22Rv1 (cell line): ENCODE data around the gene CDH8.

Experiments used
- H3K27ac ChIP-seq: fragments of 450-650 bp; 2 replicates; pipeline ENCODE4 v1.5.1; 2017
- CTCF ChIP-seq: fragments of 450-650 bp; IDR thresholded peaks from 2 replicates; pipeline ENCODE4 v1.5.1; 2017; ENCODE audit warnings: mild to moderate bottlenecking
- ZFX ChIP-seq: fragments of 450-650 bp; IDR thresholded peaks from 2 replicates; pipeline ENCODE4 v1.6.1; 2017; ENCODE audit warnings: antibody characterized with exemption, borderline replicate concordance

CDH8 gene

GRCh38 chr16:61681124-61681523 lies 355.1 kb downstream of the CDH8 start:
- no peak overlapping the region for H3K27ac ChIP-seq
- no peak for TF ChIP-seq ZFX
- no peak for TF ChIP-seq CTCF

GRCh38 chr16:61678182-61678581 lies 358.1 kb downstream of the CDH8 start:
- H3K27ac ChIP-seq = no peak overlapping the region
- no peak for TF ChIP-seq ZFX
- no peak for TF ChIP-seq CTCF

- H3K27ac ChIP-seq = no peak overlapping the region
Measured at GRCh38 chr16:61677776-61678175, 358.5 kb downstream of the CDH8 start.

GRCh38 chr16:61676740-61677139 lies 359.5 kb downstream of the CDH8 start:
- H3K27ac ChIP-seq = no peak overlapping the region
- TF ChIP-seq CTCF (no peak), ZFX (no peak)

More at GRCh38 chr16:61677776-61678175, 358.5 kb downstream of the CDH8 start:
- no peak for TF ChIP-seq ZFX
- no peak for TF ChIP-seq CTCF

- TF ChIP-seq CTCF = no peak
- no peak for TF ChIP-seq ZFX
- no peak overlapping the region for H3K27ac ChIP-seq
Measured at GRCh38 chr16:61671161-61671560, 365.1 kb downstream of the CDH8 start.

GRCh38 chr16:61665512-61665911 lies 370.7 kb downstream of the CDH8 start:
- TF ChIP-seq CTCF = no peak
- TF ChIP-seq ZFX = no peak
- no peak overlapping the region for H3K27ac ChIP-seq

GRCh38 chr16:61659936-61660335 lies 376.3 kb downstream of the CDH8 start:
- TF ChIP-seq CTCF = no peak
- H3K27ac ChIP-seq = no peak overlapping the region
